ENCODE data around the gene WSB1.
"Not testable (repeated sequence)": the region's sequence is repeated elsewhere in the genome, so short reads cannot be mapped to it uniquely, and the experiment has no call there.

WSB1 gene, protein sequence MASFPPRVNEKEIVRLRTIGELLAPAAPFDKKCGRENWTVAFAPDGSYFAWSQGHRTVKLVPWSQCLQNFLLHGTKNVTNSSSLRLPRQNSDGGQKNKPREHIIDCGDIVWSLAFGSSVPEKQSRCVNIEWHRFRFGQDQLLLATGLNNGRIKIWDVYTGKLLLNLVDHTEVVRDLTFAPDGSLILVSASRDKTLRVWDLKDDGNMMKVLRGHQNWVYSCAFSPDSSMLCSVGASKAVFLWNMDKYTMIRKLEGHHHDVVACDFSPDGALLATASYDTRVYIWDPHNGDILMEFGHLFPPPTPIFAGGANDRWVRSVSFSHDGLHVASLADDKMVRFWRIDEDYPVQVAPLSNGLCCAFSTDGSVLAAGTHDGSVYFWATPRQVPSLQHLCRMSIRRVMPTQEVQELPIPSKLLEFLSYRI

DNA sequence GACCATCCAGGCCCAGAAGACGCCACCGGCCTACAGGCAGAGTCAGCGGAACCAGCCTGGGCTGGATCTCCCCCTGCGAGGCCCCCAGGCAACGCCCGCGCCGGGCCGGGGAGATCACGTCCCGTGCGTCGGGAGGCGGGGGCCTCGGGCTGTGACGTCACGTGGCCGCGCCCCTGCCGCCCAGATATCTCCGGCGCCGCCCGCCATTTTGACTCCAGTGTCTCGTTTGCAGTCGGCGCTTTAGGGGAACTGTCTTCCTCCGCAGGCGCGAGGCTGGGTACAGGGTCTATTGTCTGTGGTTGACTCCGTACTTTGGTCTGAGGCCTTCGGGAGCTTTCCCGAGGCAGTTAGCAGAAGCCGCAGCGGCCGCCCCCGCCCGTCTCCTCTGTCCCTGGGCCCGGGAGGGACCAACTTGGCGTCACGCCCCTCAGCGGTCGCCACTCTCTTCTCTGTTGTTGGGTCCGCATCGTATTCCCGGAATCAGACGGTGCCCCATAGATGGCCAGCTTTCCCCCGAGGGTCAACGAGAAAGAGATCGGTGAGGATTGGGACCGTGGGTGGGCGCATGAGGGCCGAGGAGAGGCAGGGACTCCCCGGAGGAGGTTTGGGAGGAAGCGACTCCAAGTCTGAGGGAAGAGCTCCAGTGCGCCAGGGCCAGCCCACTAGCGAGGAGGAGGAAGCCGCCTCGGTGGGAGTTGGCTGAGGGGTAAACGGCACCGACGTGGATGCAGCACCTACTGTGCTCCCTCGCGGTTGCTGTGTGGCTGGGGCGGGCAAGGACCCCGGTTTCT lies at the start of gene WSB1:
Gene WSB1 (plus strand): TSS at position 217 of the 791 bp plus-strand sequence. CDS start 282 bp downstream, at position 499.
- peak; percentile 86 for DNase-seq

DNA sequence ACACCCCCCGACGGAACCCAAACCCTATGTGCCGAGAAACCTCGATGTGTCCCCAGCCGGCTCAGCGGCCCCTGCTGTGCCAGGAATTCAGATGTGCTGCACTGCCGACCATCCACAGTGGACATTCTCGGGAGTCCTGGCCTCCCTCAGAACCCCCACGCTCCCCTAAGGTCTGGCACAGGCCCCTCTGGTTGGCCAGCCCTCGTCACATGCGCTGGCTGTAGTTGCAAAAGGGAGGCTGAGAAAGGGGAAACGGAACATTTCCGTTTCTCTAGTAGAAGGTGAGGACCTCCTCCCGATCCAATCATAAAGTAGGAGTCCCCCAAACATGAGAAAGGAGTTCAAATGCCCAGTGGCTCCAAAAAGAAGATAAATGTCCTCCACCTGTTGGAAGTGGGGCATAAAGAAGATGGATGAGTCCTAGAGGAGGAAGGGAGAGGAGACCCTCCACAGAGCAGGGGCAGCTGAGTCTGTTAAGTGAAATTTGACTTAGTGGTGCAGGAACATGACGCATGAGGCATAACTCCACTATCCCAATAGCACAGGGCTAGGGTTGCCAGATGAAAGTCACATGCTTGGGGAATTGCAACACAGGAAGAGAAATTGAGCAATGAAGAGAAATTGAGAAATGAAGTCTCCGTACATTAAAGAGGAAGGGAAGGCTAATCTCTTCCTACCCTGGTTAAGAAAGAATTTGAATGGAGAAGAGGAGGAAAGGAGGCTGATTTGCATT lies 49.3 kb upstream of the WSB1 start:
- DNase-seq, result no peak

DNA sequence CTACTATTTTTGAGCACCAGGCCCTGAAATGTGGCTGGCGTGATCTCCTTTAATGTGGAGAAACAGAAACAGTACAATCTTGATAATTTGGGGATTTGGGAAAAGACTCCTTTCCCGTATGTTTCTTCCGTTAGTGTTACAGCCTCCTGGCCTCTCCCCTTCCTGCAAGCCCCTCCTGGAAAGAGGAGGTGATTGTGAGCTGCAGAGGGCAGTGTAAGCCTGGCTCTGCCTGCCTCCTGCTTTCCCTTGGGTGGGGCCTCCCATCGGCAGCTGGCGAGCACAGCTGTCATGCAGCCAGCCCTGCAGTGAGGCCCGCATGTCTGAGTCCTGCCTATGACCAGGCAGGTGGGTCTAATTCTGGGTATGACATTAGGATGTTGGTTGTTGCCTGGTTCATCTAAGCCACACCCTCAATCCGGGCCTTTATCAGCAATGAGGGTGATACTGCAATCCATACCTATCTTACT lies 48.7 kb upstream of the WSB1 start:
- DNase-seq, result peak; percentile 16

DNA sequence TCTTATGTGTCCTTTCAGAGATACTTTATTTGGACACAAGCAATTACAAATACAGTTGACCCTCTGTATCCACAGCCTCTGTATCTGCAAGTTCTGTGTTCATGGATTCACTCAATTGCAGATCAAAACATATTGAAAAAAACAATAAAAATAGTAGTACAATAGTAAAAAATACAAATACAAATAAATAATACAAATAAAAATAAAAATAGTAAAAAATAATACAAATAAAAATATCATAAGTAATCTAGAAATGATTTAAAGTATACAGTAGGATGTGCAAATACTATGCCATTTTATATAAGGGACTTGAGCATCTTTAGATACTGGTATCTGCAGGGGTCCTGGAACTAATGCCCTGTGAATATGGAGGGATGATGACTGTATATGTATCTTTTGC lies 47.4 kb upstream of the WSB1 start:
- DNase-seq, result no peak

DNA sequence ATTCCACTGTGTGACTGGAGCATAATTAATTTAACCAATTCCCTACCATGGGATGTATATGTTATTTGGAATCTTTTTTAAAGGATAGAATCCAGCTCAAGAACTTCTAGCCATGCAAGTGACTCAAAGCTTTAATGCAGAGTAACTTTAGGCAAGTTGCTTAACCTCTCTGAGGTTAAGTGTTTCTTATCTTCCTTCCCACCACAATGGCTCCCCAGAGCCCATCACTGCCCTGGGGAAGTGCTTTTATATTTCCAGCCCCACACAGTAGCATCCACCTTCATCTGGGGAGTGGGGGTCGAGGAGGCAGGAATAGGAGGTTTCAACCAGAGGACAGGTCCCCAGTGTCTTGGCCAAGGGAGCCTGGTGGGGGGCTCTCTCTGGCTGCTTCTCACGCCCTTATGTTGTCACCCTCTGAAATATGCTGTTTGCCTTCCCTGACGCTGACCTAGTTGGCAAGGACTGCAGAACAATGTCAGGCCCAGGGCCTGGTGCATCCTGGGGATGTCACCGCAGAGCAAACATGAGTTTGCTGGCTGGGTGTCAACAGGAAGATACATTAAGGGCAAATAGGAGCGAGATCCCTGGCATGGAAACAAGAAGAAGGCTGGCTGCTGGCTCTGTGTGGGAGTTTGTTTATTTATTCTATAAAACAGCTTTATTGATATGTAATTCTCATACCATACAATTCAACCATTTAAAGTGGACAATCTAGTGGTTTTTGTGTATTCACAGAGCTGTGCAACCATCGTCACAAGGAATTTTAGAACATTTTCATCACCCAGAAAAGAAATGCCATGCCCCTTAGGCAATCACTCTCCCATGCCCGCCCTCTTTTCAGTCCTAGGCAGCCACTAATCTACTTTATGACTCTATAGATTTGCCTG lies 46.6 kb upstream of the WSB1 start:
- DNase-seq, result no peak

DNA sequence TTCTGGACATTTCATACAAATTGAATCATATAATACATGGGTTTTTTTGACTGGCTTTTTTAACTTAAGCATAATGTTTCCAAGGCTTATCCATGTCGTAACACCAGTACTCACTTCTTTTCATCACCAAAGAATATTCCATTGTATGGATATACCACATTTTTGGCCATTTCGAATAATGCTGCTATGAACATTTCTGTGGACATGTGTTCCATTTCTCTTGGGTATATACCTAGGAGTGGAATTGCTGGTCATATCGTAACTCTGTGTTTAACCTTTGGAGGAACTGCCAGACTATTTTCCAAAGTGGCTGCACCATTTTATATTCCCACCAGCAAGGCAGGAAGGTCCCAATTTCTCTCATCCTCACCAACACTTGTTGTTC lies 46.0 kb upstream of the WSB1 start:
- DNase-seq, result no peak

DNA sequence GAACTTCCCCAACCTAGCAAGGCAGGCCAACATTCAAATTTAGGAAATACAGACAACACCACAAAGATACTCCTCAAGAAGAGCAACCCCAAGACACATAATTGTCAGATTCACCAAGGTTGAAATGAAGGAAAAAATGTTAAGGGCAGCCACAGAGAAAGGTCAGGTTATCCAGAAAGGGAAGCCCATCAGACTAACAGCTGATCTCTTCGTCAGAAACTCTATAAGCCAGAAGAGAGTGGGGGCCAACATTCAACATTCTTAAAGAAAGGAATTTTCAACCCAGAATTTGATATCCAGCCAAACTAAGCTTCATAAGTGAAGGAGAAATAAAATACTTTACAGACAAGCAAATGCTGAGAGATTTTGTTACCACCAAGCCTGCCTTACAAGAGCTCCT lies 43.1 kb upstream of the WSB1 start:
- not testable (repeated sequence) for DNase-seq

DNA sequence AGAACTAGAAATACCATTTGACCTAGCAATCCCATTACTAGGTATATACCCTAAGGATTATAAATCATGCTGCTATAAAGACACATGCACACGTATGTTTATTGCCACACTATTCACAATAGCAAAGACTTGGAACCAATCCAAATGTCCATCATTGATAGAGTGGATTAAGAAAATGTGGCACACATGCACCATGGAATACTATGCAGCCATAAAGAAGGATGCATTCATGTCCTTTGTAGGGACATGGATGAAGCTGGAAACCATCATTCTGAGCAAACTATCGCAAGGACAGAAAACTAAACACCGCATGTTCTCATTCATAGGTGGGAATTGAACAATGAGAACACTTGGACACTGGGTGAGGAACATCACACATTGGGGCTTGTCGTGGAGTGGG lies 39.1 kb upstream of the WSB1 start:
- not testable (repeated sequence) for DNase-seq

DNA sequence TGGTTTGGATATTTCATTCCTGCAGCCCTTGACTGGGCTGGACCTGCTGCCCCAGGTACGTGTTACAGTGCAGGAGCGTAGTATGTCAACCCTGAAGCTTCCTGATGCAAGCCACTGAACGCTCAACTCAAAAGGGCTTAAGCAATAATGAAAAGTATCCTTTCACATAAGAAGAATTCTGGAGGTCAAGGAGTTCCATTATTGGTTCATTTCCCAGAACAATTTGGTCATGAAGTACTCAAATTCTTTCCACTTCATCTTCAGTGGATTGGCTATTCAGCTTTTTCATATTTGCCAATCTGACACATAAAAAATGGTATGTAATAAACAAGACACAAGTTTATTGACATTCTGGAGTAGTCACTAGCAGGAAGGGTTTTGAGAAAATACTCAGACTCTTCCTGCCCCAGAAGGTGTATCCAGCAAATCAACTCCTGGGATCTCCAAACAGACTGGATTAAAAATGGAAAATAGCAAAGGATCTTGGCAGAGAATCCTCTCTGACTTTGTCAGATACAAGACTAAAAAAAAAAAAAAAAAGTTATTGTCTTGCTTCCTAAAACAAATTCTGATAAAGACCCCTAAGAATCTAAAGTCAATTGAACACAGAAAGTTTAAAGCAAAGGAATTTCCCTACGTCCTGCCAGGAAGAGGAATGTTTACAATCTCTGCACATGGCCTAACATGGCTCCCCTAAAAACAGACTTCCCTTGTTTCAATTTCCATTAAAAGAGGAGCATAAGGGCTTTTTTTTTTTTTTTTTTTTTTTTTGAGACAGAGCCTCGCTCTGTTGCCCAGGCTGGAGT lies 37.5 kb upstream of the WSB1 start:
- no peak for DNase-seq

DNA sequence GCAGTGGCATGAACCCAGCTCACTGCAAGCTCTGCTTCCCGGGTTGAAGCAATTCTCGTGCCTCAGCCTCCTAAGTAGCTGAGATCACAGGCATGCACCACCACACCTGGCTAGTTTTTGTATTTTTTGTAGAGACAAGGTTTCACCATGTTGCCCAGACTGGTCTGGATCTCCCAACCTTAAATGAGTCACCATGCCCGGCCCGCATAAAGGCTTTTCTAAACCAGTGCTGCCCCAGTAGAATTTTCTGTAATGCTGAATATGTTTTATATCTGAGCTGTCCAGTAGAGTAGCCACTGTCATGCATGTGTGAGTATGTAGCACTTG lies 36.9 kb upstream of the WSB1 start:
- no peak for DNase-seq

DNA sequence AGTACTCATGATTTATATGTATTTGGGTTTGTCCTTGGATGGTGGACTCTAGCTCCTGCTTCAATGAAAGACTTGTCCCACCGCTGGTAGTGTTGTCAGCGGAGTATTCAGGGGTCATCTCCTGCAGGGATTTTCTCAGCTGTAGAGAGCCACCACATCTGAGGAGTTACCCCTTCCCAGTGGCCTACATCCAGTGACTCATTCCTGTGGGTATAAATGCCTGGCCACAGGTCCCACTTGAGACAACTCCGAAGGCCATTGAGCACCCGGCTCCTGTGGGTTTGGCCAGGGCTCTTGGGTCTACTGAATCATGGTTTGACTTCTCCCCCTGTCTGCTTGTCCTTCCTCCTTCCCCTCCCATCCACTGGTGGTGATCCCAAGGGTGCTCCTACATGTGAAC lies 34.6 kb upstream of the WSB1 start:
- no peak for DNase-seq

DNA sequence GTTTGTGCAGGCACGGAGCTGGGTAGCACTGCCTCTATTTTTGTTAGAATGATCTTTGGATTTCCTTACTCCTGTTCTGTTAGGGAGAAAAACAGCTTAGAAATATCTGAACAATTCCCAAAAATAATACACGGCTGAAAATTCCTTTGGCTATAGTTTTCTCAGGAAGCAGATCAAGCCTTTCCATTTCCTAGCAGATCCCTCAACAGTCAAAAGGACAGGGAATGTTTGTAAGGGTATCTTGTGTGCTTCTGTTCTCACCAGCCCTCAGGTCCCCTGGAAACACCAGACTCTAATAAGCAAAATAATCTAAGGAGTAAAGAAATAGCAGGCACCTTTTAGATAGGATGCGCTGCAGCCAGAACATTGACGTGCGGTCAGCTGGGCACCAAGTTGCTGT lies 30.5 kb upstream of the WSB1 start:
- DNase-seq, result no peak

DNA sequence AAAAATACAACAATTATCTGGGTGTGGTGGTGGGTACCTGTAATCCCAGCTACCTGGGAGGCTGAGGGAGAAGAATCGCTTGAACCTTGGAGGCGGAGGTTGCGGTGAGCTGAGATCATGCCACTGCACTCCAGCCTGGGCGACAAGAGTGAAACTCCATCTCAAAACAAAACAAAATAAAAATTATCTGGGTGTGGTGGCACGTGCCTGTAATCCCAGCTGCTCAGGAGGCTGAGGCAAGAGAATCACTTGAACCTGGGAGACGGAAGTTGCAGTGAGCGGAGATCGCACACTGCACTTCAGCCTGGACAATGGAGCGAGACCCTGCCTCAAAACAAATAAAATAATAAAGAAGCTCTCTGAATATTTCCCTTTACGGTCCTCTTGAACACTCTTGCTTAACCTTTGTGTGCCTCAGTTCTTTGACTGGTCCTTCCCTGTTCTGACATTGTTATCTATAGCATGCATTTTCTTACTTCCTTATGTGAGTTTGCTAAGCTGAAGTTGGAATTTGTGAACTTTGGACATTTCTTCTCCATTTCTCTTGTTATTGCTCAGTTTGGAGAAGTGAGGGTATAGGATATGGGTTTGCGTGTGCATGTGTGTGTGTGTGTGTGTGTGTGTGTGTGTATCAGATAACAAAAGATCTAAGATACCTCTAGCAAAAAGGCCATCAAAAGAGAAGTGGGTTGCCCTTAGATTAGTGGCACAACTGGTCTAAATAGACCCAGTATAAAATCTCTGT lies 29.7 kb upstream of the WSB1 start:
- no peak for DNase-seq

DNA sequence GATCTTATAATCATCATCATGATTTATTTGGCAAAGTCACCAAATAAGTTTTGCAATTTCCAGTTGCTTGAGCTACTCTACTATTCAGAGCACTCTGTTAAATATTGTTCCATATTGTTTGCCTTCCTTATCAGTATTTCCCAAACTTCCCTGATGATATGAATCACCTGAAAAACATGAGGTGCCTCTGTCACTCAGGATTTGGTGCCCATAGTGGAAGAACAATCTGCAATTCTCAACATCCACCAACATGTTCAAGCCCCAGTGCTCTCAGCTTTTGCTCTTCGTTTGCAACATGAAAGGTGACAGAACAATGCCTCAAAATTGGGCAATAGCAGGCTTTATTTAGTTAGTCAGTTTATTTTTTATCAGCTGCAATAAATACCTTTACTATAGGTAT lies 28.6 kb upstream of the WSB1 start:
- DNase-seq, result no peak

DNA sequence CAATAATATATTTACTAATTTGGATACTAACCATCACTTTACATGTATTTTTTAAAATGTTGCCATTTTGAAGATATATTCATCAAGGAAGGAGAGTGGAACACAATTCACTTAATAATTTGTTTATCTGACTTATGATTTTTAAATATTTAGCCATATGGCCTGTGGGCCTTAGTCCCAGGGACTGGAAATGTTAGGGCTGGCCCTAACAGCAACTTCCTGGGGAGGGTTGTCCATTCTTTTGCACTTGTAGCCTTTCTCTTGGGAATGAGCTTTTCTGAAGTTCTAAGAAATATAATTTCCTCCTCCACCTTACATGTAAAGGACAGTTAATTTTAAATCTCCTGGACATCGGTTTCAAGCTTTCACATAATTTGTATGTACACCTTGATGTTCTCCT lies 27.7 kb upstream of the WSB1 start:
- no peak for DNase-seq

DNA sequence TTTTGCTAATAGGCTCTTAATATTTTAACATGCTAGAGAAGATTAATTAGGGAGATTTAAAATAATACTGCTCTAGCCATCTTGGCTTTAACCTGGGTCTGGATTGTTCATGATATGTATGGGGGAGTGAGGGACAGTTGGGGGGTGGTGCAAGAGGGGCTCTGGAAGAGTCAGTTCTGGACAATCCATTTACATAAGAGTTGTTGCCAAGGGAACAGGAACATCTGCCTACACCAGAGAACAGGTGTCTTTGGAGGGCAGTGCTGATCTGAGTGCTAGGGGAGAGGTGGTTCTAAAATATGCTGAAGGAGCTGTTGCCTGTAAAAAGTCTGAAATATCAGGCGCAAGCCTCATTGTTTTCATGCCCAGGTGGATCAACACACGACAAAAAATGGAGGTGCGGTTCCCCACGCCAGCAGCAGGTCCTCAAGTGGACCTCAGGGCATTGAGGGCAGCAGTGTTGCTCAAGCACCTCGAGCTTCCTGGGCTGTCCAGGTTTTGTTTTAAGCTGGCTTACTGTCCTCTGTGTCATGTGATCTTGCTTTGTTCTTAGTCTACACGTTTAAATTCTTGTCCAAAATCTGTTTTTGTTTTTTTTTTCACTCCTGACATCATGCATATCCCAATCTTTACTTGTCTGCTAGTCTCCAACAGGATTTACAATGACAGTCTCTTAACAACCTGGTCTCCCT lies 25.4 kb upstream of the WSB1 start:
- DNase-seq, result no peak

DNA sequence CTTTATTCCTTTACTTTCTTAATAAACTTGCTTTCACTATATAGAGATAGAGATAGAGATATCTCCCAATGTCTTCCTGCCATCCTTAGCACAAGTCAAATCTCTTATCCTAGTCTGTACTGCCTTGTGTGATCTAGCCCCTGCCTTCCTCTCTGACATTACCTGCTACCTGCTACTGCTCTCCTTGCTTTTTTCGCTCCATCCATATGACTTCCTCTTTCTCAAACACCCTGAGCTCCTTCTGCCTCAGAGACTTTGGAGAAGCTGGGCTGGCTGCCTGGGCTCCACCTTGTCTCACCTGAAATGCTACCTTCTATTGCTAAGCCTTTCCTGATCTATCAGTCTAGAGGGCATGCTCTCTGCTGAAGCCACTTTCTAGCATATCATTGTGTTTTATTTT lies 24.7 kb upstream of the WSB1 start:
- DNase-seq, result no peak

DNA sequence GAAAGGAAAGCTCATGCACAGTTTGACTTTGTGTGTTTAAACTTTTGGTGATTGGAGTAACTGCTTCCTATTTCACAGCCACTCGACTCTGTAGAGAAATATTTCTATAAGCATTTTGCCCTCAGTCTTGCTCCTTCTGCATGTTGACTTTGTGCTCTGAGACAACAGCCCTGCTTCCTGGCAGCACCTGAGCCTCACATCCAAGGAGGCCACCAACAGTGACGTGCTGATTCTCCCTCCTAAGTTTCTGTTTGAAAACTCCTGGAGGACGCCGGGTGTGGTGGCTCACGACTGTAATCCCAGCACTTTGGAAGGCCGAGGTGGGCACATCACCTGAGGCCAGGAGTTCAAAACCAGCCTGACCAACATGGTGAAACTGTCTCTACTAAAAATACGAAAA lies 23.9 kb upstream of the WSB1 start:
- no peak for DNase-seq

DNA sequence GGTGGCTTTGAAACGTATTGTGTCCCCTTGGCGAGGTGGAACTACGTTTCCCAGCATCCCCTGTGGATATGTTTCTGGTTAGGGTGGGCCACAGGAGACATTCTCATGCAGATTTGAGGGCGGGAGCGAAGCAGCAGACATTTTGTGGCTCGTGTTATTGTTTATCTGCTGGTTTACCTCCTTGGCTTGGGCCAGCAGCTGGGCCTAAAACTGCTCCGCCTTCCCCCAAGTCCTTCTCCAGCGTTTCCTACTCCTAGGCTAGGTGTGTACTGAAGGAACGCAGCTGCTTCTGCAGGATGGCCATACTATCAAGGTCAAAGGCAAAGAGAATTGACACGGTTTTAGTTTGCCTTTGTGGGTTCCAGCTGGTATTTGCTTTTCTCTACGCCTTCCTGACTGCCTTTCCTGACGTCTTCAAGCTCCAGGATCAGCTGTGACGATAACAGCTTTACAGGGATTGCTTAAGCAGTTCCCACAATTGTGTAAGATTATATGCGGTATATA lies 17.2 kb upstream of the WSB1 start:
- DNase-seq, result no peak

DNA sequence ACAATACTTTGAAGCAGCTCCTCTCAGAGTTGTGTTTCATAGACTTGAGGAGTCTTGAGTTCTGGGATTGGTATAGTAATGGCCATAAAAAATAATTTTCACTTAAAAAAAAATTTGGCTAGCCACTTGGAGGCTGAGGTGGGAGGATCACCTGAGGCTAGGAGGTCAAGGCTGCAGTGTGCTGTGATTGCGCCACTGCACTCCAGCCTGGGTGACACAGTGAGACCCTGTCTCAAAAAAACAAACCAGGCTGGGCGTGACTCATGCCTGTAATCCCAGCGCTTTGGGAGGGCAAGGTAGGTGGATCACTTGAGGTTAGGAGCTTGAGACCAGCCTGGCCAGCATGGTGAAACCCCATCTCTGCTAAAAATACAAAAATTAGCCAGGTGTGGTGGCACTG lies 14.8 kb upstream of the WSB1 start:
- not testable (repeated sequence) for DNase-seq

Data from activated T-cell treated with anti-CD3 and anti-CD28 coated beads for 4 hours (primary cell).